Iris pigment epithelial cell (primary cell): ENCODE measurements around the gene GRK2.

Experiments
- DNase-seq: peaks from one replicate; pipeline ENCODE4 v3.0.0-alpha.2; 2011; ENCODE audit warnings: low read depth

Gene GRK2

GRCh38 chr11:67301313-67301921 lies 35.1 kb downstream of the GRK2 start:
- DNase-seq: no peak

- DNase-seq: peak; percentile 91
Observed at GRCh38 chr11:67301951-67302516, 35.8 kb downstream of the GRK2 start.

DNA sequence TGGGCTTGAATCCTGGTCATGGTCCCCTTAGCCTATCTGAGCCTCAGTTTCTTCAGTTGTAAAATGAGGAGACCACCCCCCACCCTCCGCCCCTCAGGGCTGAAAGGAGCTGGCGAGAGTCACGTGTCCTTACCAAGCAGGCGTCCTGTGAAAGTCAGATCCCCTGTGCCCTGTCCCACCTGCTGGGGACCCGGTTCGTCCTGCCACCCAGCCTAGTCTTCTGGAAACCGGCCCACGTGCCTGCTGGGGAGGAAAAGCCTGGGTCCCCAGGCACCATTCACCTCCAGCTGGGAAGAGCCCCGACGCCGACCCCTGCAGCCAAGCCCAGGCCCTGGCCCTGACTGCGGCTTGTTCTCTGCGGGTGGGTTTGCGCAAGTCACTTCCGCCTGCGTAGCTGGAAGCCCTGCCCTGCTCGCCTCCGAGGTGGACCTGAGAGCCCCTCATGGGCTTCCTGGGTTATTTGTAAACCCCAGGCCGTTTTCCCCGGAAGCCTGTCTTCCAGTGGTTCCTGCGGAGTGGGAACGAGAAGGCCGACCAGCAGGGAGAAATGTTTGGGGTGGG lies 36.4 kb downstream of the GRK2 start:
- DNase-seq: peak; percentile 64

GRCh38 chr11:67303132-67303834 lies 37.0 kb downstream of the GRK2 start, which contains the start of gene SSH3:
Gene SSH3 (plus strand): TSS chr11:67303530. CDS start chr11:67303626, 96 bp downstream.
- peak; percentile 57 for DNase-seq

DNA sequence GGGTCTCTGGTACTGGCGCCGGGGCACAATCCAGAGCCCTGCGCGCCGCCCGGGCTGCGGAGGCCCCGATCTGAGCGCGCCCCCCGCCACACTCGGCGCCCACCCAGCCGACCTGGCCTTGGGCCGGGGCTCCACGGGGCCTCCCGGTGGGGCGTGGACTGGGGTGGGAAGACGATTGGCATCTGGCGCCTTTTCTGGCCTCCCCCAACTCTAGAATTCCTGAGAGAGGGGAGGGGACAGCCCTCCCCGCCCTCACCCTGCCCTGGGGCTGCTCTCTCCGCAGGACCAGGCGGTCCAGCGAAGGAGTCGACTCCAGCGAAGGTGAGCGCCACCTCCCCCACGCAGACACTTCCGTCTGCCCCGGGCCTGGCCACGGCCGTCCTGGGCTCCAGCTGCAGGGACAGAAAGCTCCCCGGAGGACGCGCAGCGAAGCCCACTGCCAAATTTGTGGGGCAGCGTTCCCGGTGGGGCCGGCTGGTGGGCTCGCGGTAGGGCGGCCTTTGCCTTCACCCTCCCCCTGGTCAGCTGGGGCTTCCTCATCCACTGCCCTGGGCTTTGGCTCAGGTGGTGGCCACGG lies 37.6 kb downstream of the GRK2 start:
- DNase-seq: no peak

DNA sequence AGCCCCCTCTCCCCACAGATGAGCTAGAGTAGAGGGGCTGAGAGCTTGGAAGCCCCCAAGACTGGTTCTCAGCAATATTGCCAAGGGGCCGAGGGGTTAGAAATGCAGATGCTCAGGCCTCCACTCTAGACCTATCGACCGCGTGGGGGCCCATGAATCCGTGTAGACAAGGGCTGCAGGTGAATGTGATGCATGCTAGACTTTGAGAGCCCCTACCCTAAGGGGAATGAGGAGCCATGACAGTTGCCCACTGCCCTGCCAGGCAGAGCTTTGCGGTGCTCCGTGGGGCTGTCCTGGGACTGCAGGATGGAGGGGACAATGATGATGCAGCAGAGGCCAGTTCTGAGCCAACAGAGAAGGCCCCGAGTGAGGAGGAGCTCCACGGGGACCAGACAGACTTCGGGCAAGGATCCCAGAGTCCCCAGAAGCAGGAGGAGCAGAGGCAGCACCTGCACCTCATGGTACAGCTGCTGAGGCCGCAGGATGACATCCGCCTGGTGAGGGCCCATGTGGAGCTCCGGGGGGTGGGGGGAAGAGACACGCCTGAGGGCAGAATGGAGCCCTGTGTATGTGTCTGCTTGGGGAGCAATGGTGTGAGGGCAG lies 38.3 kb downstream of the GRK2 start:
- no peak for DNase-seq

DNA sequence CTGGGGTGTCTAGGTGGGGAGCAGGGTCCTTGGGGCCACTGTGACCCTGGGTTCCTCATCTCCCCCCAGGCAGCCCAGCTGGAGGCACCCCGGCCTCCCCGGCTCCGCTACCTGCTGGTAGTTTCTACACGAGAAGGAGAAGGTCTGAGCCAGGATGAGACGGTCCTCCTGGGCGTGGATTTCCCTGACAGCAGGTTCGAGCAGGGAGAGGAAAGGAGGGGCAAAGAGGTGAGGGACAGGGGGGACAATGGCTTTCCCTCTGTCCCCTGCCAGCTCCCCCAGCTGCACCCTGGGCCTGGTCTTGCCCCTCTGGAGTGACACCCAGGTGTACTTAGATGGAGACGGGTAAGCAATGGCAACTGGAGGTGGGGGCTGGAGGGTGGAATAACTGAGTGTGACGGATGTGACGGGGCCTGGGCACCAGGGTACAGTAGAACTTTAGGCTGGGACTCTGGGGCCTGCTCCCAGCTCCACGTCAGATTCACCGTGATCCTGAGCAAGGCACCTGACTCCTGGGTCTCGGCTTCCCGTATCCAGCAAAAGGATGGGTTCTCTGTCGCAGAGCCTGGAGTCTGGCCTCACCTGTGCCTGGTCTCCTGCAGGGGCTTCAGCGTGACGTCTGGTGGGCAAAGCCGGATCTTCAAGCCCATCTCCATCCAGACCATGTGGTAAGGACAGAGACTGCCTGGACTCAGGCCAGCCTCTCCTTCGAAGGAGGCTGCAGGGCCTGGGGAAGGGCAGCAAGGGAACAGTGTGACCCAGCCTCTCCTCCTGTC lies 40.7 kb downstream of the GRK2 start:
- DNase-seq: no peak

- DNase-seq: no peak
Observed at GRCh38 chr11:67307545-67308001, 41.3 kb downstream of the GRK2 start.

- DNase-seq: no peak
Observed at GRCh38 chr11:67308031-67308866, 42.0 kb downstream of the GRK2 start.

DNA sequence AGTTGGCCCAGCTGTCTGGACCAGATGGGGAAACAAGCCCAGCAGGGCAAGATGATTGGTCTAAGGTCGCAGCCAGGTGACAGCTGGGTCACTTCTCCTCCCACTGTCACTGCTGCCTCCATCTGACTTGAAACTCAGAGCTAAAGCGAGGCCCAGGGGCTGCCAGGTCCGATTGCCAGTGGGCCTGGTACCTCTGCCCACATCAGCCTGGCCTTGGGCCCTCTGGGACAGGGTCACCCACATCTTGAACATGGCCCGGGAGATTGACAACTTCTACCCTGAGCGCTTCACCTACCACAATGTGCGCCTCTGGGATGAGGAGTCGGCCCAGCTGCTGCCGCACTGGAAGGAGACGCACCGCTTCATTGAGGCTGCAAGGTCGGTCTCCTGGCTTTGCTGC lies 42.9 kb downstream of the GRK2 start:
- no peak for DNase-seq

- DNase-seq: no peak
Observed at GRCh38 chr11:67309661-67310061, 43.4 kb downstream of the GRK2 start.

DNA sequence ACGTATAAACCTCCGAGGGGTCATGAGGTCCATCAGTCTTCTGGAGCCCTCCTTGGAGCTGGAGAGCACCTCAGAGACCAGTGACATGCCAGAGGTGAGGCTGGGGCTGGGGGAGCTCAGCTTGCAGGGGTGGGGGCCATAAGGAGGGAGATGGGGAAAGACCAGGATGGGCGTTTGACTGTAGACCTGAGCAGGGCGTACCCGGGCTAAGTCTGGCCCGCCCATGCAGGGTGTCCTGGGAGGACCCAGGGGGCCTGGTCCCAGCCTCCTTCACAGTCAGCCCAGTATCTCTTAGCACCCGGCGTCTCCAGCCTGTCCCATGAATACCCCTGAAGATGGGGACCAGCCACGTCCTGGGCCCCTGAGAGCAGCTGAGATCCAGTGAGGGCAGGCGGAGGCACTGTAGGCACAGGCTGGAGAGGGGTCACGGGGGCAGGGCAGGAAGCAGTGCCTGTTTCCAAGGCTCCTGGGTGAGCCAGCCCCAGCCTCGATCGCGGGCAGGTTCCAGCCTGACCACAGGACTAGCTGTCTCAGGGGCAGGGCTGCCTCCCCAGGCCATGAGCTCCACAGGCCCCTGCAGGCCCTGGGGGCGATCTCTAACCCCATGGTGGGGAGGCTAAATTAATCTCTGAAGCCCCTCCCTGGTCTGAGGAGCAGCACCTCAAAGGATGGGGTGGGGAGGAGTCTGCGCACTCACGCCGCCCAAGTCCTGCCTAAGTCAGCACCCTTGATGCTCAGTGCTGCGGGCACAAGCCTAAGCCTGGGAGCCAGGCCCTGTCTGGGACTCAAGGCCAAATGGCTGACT lies 44.2 kb downstream of the GRK2 start:
- no peak for DNase-seq

DNA sequence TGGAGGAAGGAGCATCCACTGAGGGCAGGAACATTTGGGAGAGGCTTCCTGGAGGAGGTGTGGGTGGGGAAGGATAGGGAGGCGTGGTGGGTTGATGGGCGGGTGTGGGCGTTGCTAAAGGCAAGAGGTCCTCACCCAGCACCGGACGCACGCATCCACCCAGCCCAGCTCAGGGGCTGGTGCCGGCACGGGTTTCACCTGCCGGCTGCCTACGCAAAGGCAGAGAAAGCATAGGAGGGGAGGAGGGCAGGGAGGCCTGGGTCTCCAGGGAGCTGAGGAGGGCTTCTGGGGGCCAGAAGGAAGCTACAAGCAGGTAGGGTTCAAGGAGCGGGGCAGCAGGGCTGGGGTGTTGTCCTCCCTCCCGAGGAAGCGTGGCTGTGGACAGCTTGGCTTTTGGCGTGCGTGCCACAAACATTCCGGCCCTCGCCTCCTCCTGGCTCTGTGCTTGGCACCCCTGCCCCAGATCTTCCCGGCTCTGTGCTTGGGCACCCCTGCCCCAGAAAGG lies 44.8 kb downstream of the GRK2 start:
- DNase-seq: no peak

DNA sequence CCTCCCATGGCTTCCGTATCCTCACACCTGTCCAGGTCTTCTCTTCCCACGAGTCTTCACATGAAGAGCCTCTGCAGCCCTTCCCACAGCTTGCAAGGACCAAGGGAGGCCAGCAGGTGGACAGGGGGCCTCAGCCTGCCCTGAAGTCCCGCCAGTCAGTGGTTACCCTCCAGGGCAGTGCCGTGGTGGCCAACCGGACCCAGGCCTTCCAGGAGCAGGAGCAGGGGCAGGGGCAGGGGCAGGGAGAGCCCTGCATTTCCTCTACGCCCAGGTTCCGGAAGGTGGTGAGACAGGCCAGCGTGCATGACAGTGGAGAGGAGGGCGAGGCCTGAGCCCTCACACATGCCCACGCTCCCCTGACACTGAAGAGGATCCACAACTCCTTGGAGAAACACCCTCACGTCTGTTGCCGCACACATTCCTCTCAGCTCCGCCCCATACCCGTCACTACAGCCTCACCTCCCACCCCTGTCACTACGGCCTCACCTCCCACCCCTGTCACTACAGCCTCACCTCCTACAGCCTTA lies 45.3 kb downstream of the GRK2 start:
- DNase-seq: no peak

- DNase-seq: no peak
Observed at GRCh38 chr11:67312187-67313021, 46.1 kb downstream of the GRK2 start.

- DNase-seq: no peak
Observed at GRCh38 chr11:67313125-67313890, 47.0 kb downstream of the GRK2 start.

GRCh38 chr11:67314218-67314617 lies 47.9 kb downstream of the GRK2 start:
- no peak for DNase-seq
